Lower lobe of right lung (tissue), 2 donors: ENCODE results near the gene CHKA. TPM values are rescaled to one million over a fixed set of nuclear protein-coding genes. Genes with fewer than 3 reads are reported as not detected.

ENCODE experiments used
- ATAC-seq, 2 donors: fragments of 200-7000 bp; cut with Tn5 transposase; one replicate each; pipeline ENCODE4 v1.9.1; 2020 to 2022; ENCODE audit warnings: mild to moderate bottlenecking in 2 of 2, moderate library complexity in 2 of 2
- DNase-seq: peaks from one replicate; pipeline ENCODE4 v3.0.0-alpha.2; 2020
- H3K27ac ChIP-seq: fragments of 200-600 bp; one replicate; pipeline ENCODE4 v1.8.0; 2022
- H3K27me3 ChIP-seq: fragments of 200-600 bp; one replicate; pipeline ENCODE4 v1.8.0; 2022; ENCODE audit warnings: low read depth
- H3K36me3 ChIP-seq: fragments of 200-600 bp; one replicate; pipeline ENCODE4 v1.8.0; 2022; ENCODE audit warnings: mild to moderate bottlenecking
- H3K4me1 ChIP-seq: fragments of 200-600 bp; one replicate; pipeline ENCODE4 v1.8.0; 2022
- H3K4me3 ChIP-seq: fragments of 200-600 bp; one replicate; pipeline ENCODE4 v1.8.0; 2022; ENCODE audit warnings: mild to moderate bottlenecking
- H3K9me3 ChIP-seq: fragments of 200-600 bp; one replicate; pipeline ENCODE4 v1.8.0; 2022
- intact Hi-C: fragments of 100-400 bp; cut with DNase I; formaldehyde crosslinking; loops from one replicate; pipeline ENCODE4 v1.11.0; 2022
- total RNA-seq: library from RNA; stranded (reverse); fragmentation: NEBNext Ultra II Directional; extraction: Animal tissue kit (Norgen Biotek cat#: 25700); gene quantifications from one replicate; pipeline ENCODE4 v1.2.1, GENCODE V29; 2021
- TF ChIP-seq, protein P1 (sequence below): fragments of 200-600 bp; IDR thresholded peaks from one replicate; pipeline ENCODE4 v1.8.0; 2022; ENCODE audit warnings: antibody characterized with exemption, mild to moderate bottlenecking
- donor health status: DM: no; HTN: yes; CAD: no; lungs with severe emphysema.

The CHKA gene
- total RNA-seq, 1 donor from 2014 or later, result 43.0 TPM

DNA sequence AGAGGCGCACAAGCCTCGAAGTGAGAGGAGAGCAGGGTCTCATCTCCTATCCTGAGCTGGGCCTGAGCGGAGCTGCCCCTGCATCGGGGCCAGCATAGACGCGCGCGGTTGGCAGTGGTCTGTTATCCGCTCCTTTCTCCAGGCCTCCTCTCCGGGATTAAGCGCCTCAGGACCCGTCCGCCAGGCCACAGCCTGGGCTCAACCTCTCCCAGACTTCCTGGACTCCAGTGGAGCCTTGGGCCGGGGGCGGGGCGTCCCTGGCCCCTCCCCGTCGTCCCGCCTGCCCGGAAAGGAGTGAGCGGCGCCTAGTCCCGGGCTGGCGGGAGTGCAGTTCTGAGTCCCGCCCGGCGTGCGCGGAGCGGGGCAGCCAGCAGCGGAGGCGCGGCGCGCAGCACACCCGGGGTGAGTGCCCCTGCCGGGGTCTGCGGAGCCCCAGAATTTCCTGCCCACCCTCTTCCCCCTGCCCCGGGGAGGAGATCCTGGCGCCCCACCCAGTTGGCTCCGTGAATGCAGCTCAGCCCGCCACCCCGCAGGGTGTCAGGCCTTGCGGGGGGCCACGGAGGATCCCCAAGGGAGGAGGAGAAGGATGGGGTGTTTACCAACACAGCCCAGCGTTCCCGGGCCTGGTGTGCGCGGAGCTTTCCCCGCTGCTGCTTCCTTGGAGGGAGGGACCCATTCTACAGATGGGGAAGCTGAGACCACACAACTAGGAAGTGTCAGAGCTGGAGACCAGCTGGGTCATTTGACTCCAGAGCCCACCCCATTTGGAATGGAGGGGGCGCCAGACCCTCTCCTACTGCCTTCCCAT is 82.3 kb downstream of the CHKA start, which contains the start of gene TCIRG1:
Gene TCIRG1 (plus strand): TSS at position 308 of the 808 bp plus-strand sequence. CDS start 2,247 bp downstream, outside the sequence.
- intact Hi-C loops, result no loop called here

DNA sequence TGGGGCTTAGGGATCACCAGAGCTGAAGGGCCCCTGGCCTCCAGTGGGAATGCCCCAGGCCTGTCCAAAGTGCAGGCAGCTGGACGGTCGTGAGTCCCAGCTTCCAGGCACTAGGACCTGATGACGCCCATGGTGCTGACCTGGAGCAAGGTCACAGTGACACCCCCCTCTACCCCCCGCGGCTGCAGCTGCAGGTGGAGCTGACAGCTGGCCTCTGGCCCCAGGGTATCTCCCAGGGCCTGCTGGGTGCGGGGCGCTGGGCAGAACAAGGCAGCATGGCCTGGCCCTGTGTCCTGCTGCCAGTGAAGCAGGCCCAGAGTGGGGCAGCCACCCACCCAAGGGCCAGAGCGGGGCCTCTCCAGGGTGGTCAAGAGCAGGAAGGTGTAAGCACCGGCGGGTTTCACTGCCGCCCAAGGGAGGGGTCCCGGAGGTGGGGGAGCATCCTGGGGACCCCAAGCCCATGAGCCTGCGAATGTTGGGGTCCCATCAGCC is 82.9 kb downstream of the CHKA start:
- TF ChIP-seq, protein P1, sequence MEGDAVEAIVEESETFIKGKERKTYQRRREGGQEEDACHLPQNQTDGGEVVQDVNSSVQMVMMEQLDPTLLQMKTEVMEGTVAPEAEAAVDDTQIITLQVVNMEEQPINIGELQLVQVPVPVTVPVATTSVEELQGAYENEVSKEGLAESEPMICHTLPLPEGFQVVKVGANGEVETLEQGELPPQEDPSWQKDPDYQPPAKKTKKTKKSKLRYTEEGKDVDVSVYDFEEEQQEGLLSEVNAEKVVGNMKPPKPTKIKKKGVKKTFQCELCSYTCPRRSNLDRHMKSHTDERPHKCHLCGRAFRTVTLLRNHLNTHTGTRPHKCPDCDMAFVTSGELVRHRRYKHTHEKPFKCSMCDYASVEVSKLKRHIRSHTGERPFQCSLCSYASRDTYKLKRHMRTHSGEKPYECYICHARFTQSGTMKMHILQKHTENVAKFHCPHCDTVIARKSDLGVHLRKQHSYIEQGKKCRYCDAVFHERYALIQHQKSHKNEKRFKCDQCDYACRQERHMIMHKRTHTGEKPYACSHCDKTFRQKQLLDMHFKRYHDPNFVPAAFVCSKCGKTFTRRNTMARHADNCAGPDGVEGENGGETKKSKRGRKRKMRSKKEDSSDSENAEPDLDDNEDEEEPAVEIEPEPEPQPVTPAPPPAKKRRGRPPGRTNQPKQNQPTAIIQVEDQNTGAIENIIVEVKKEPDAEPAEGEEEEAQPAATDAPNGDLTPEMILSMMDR, result no peak
- peaks cover 40% of the 10 kb centered on the region for H3K36me3 ChIP-seq
- H3K27ac ChIP-seq, result peak overlapping the region; percentile 93
- H3K27me3 ChIP-seq, result no peaks in the 10 kb centered on the region
- peaks cover 69% of the 10 kb centered on the region for H3K4me1 ChIP-seq
- H3K9me3 ChIP-seq, result no peaks in the 10 kb centered on the region
- DNase-seq (peak; percentile 59), ATAC-seq (no peak)
- intact Hi-C loops, result no loop called here
- H3K4me3 ChIP-seq, result peak overlapping the region; percentile 98

More for the DNA sequence above, 82.3 kb downstream of the CHKA start, which contains the start of gene TCIRG1:
- peak; percentile 91 for DNase-seq
- TF ChIP-seq, protein P1, result no peak
- ATAC-seq, result peak; percentile 88 to 89
- Histone ChIP-seq H3K27me3 (no peaks in the 10 kb centered on the region), H3K36me3 (peaks cover 40% of the 10 kb centered on the region), H3K4me3 (peak within 1 kb of the TSS; percentile 98), H3K27ac (peak within 1 kb of the TSS; percentile 93), H3K4me1 (peaks cover 63% of the 10 kb centered on the region), H3K9me3 (no peaks in the 10 kb centered on the region)

DNA sequence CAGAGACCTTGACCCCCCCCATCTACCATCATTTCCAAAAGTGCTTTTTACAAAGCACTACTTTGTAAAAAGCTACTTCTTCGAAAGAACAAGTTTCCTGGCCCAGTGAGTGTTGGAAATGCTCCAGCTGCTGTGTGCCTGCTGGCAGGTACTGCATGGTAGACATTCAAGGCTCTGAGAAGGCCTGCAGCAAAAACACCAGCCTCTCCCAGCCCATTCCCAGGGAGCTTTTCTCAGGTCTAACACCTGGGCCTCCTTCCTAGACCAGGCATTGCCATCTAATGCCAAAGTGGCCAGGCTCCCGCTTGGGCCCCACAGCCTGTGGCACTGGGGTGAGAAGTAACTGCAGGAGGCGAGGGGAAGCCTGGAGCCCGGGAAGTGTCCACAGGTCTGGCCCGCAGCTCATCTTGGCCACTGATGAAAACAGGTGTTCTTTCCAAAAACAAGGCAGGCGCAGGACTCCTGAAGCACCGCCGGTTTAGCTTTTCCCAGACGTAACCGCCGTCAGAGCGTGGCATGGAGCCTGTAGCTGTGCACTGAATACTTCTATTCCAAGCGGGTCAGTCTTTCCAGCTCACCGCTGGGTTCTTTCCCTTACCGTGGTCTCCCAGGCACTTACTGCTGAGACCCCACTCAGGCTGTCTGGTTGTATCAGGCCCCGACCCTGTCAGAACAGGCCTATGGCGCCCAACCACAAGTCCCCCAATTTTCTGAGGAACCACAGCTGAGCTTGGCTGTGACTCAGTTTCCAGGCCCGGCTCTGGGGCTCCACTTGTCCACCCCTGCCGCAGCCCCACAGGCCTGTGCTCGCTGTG is 83.6 kb downstream of the CHKA start:
- Histone ChIP-seq H3K9me3 (no peaks in the 10 kb centered on the region), H3K27ac (peak overlapping the region; percentile 93), H3K27me3 (no peaks in the 10 kb centered on the region), H3K4me3 (peak overlapping the region; percentile 98), H3K4me1 (peaks cover 73% of the 10 kb centered on the region), H3K36me3 (peaks cover 40% of the 10 kb centered on the region)
- intact Hi-C loops, result no loop called here
- peak; percentile 43 for DNase-seq
- TF ChIP-seq, protein P1, result no peak
- no peak for ATAC-seq

DNA sequence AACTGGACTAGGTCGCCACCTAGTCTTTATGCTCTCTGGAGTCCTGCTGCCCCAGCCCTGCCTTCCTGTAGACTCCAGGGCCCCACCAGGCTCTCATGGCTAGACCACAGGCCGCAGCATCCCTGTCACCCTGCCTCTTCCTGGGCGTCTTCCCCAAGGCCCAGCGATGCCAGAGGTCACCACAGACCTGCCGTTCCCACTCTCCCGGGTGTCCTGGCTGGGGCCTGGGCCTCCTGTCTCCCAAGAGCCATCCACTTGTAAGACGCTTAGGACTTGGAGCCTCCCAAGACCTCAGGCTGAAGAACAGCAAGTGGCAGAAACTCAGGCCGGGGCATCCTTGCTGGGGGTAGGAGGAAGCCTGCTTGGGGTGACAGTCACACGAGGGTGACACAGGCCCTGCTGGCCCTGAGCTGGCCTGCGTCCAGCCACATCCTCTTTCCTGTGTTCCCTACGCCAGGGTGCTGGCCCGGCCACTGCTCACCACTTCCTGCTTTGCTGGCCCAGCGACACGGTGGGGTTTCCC is 84.4 kb downstream of the CHKA start:
- Histone ChIP-seq H3K36me3 (peaks cover 36% of the 10 kb centered on the region), H3K27ac (peak overlapping the region; percentile 93), H3K27me3 (no peaks in the 10 kb centered on the region), H3K4me3 (no peak overlapping the region), H3K9me3 (no peaks in the 10 kb centered on the region), H3K4me1 (peaks cover 79% of the 10 kb centered on the region)
- ATAC-seq (peak; percentile 57 to 74), DNase-seq (peak; percentile 93)
- TF ChIP-seq, protein P1, result no peak
- intact Hi-C loops, result no loop called here

DNA sequence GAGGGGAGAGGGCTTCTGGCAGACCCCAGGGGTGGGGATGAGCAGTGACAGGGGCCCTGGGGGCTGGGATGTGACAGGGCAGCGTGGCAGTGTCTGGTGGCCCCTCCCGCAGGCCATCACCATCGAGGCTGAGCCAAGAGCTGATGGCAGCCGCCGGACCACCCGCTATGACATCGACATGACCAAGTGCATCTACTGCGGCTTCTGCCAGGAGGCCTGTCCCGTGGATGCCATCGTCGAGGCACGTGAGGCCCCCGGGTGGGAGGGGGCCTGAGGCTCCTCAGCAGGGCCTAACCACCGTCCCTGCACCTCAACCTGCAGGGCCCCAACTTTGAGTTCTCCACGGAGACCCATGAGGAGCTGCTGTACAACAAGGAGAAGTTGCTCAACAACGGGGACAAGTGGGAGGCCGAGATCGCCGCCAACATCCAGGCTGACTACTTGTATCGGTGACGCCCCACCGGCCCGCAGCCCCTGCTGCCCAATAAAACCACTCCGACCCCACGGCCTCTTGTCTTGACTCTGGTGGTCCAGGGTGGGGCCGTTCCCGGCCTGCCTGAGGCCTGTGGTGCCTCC is 85.0 kb downstream of the CHKA start:
- Histone ChIP-seq H3K27ac (peak overlapping the region; percentile 93), H3K9me3 (no peaks in the 10 kb centered on the region), H3K4me3 (no peak overlapping the region), H3K36me3 (peaks cover 30% of the 10 kb centered on the region), H3K4me1 (peaks cover 79% of the 10 kb centered on the region), H3K27me3 (no peaks in the 10 kb centered on the region)
- intact Hi-C loops, result no loop called here
- DNase-seq, result peak; percentile 86
- TF ChIP-seq, protein P1, result no peak
- ATAC-seq, result no peak
